T-cell (primary cell): ENCODE data around the gene HOXA6. TPM values are rescaled to one million over a fixed set of nuclear protein-coding genes. Genes with fewer than 3 reads are reported as not detected.

Experiments
- ATAC-seq, 4 experiments: fragments of 200-7000 bp in 3 of 4; fragments of 150-1000 bp in 1 of 4; cut with Tn5 transposase; replicated peaks in 1 of 4; 1 replicate in 3 of 4; 2 replicates in 1 of 4; pipeline ENCODE4 v1.10.0; 2021; ENCODE audit warnings: moderate library complexity in 3 of 4, mild to moderate bottlenecking in 2 of 4, moderate number of reproducible peaks in 1 of 4
- CTCF ChIA-PET, 2 donors: fragments of 300-600 bp; sonication (Branson Sonifier 250); formaldehyde crosslinking; loops; one replicate each; lab custom pipeline; 2022; ENCODE audit warnings: antibody characterized with exemption in 2 of 2; lab: Charles Lee
- POLR2A ChIA-PET, 2 donors: fragments of 300-600 bp; sonication (Branson Sonifier 250); formaldehyde crosslinking; loops; one replicate each; lab custom pipeline; 2022; ENCODE audit warnings: antibody characterized with exemption in 2 of 2; lab: Charles Lee
- DNase-seq, 35 experiments: peaks; one replicate each; pipeline versions ENCODE4 v3.0.0 to v3.0.0-alpha.2; 2013 to 2023
- H3K27ac ChIP-seq: one replicate; pipeline ENCODE4 v1.5.1; 2013; ENCODE audit warnings: low read length
- H3K27me3 ChIP-seq, 2 experiments: replicated peaks in 1 of 2; 1 replicate in 1 of 2; 2 replicates in 1 of 2; pipeline versions ENCODE4 v1.6.1 to v1.7.0; 2013; ENCODE audit warnings: low read length in 1 of 2, mixed read lengths in 1 of 2; ENCODE audit not compliant: control insufficient read depth in 2 of 2, insufficient read depth in 2 of 2; ENCODE audit errors: extremely low read depth in 1 of 2
- H3K36me3 ChIP-seq, 2 donors: 1 replicate in 1 of 2; 2 replicates in 1 of 2; pipeline versions ENCODE4 v1.6.1 to v1.7.0; 2013; ENCODE audit warnings: low read length in 1 of 2; ENCODE audit not compliant: control insufficient read depth in 2 of 2, insufficient read depth in 1 of 2; ENCODE audit errors: extremely low read depth in 1 of 2
- H3K4me1 ChIP-seq, 2 experiments: 1 replicate in 1 of 2; 2 replicates in 1 of 2; pipeline versions ENCODE4 v1.6.1 to v1.7.0; 2013; ENCODE audit warnings: low read length in 2 of 2, mixed read lengths in 1 of 2; ENCODE audit not compliant: insufficient read depth in 2 of 2, control insufficient read depth in 1 of 2; ENCODE audit errors: extremely low read depth in 1 of 2
- H3K4me3 ChIP-seq, 2 donors: 1 replicate in 1 of 2; 2 replicates in 1 of 2; pipeline versions ENCODE4 v1.5.1 to v1.7.0; 2013; ENCODE audit warnings: mild to moderate bottlenecking in 2 of 2, low read length in 1 of 2, moderate library complexity in 1 of 2; ENCODE audit not compliant: control insufficient read depth in 1 of 2; ENCODE audit errors: extremely low read depth in 1 of 2
- H3K9me3 ChIP-seq: 2 replicates; pipeline ENCODE4 v1.7.0; 2013
- H3K27ac Mint-ChIP-seq, 2 donors: one replicate each; pipeline ENCODE4 v1.8.0; 2020 to 2021; ENCODE audit warnings: mild to moderate bottlenecking in 2 of 2, mixed read lengths in 2 of 2
- H3K27me3 Mint-ChIP-seq, 2 donors: one replicate each; pipeline ENCODE4 v1.8.0; 2021 to 2022; ENCODE audit warnings: mixed read lengths in 2 of 2
- H3K36me3 Mint-ChIP-seq: one replicate; pipeline ENCODE4 v1.8.0; 2021; ENCODE audit warnings: mixed read lengths
- H3K4me1 Mint-ChIP-seq, 3 donors: one replicate each; pipeline ENCODE4 v1.8.0; 2020 to 2022; ENCODE audit warnings: mixed read lengths in 3 of 3, mild to moderate bottlenecking in 1 of 3
- H3K4me3 Mint-ChIP-seq, 3 donors: one replicate each; pipeline ENCODE4 v1.8.0; 2020 to 2022; ENCODE audit warnings: mild to moderate bottlenecking in 3 of 3, mixed read lengths in 3 of 3, moderate library complexity in 3 of 3
- H3K9me3 Mint-ChIP-seq, 3 donors: one replicate each; pipeline ENCODE4 v1.8.0; 2020 to 2022; ENCODE audit warnings: mixed read lengths in 3 of 3
- WGBS: methylation state at CpG from one replicate; pipeline ENCODE4 v1.1.5; 2013; ENCODE audit warnings: missing lambda C conversion rate; ENCODE audit not compliant: insufficient coverage; 5-methylcytosine and 5-hydroxymethylcytosine counted together
- total RNA-seq, 35 experiments: library from RNA in 6 of 35; stranded (reverse) in 6 of 35; fragments of 120-200 nt in 1 of 35; gene quantifications; one replicate each; pipeline versions ENCODE4 v1.2.1 to v1.2.4 and lab custom pipeline; 2013 to 2026

Gene HOXA6
- total RNA-seq, 5 donors from 2014 or later (not counting 1 experiment from before 2014, with no cell fraction given): 0.50 to 0.65 TPM; not detected in 3

GRCh38 chr7:27122077-27122910 lies 25.3 kb downstream of the HOXA6 start:
- H3K4me3 Mint-ChIP-seq: no peak overlapping the region
- Histone ChIP-seq H3K27me3 (peaks cover 0 to 36% of the 10 kb centered on the region in 2 experiments), H3K4me1 (no peaks in the 10 kb centered on the region), H3K4me3 (no peak overlapping the region), H3K9me3 (no peaks in the 10 kb centered on the region), H3K27ac (no peak overlapping the region), H3K36me3 (no peaks in the 10 kb centered on the region)
- ATAC-seq (no peak), DNase-seq (no peak)
- ChIA-PET CTCF (no interaction called here), POLR2A (no interaction called here)
- H3K36me3 Mint-ChIP-seq: no peaks in the 10 kb centered on the region
- WGBS: 88% methylated on average over 15 of the region's 42 CpGs
- H3K27ac Mint-ChIP-seq: no peak overlapping the region
- H3K4me1 Mint-ChIP-seq: no peaks in the 10 kb centered on the region
- no peaks in the 10 kb centered on the region for H3K9me3 Mint-ChIP-seq
- H3K27me3 Mint-ChIP-seq: peaks cover 4 to 31% of the 10 kb centered on the region in 2 donors

GRCh38 chr7:27121684-27122076 lies 25.9 kb downstream of the HOXA6 start:
- ATAC-seq (no peak), DNase-seq (no peak)
- CTCF ChIA-PET: interaction anchor here in 1 of 2 donors (0.8 kb wide), 1 partner anchor 1464 kb away, joined by 4 read pairs; no protein-coding TSS in a partner anchor
- Histone ChIP-seq H3K4me3 (no peak overlapping the region), H3K9me3 (no peaks in the 10 kb centered on the region), H3K27me3 (peaks cover 0 to 41% of the 10 kb centered on the region in 2 experiments), H3K4me1 (no peaks in the 10 kb centered on the region), H3K36me3 (no peaks in the 10 kb centered on the region), H3K27ac (no peak overlapping the region)
- WGBS: 81% methylated on average over 7 of the region's 7 CpGs
- no peak overlapping the region for H3K27ac Mint-ChIP-seq
- no peaks in the 10 kb centered on the region for H3K9me3 Mint-ChIP-seq
- no peak overlapping the region for H3K4me3 Mint-ChIP-seq
- H3K4me1 Mint-ChIP-seq: no peaks in the 10 kb centered on the region
- H3K27me3 Mint-ChIP-seq: peaks cover 4 to 30% of the 10 kb centered on the region in 2 donors
- POLR2A ChIA-PET: no interaction called here
- H3K36me3 Mint-ChIP-seq: no peaks in the 10 kb centered on the region

DNA sequence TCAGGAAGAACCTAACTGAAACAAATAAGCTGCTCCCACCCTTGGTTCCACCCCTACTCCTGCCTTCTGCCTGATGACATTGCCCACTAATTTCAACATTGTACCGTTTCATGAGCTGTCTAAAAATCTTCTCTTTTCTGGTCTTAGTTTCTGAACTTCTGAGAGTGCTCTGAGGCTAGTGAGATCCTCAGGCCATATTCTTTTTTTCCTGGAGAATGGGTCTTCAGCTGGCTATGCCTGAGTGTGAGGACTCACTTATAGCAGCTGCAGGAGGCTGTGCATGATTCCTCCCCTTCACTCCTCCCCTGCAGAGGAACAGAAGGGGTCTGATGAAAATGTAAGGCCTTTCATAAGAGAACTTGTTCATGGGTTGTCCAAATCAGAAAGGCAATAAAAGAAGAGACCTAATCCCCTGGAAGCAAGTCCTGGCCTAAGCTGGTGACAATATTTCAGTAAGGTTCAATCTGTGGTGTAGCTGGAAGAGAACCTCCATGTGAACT lies 28.1 kb downstream of the HOXA6 start:
- no peak for ATAC-seq
- no CpG with 5 or more reads among the region's 1 CpG for WGBS
- Mint-ChIP-seq H3K4me1 (no peaks in the 10 kb centered on the region), H3K4me3 (no peak overlapping the region), H3K27ac (no peak overlapping the region), H3K9me3 (no peaks in the 10 kb centered on the region), H3K36me3 (no peaks in the 10 kb centered on the region), H3K27me3 (peaks cover 1 to 11% of the 10 kb centered on the region in 2 donors)
- H3K36me3 ChIP-seq: no peaks in the 10 kb centered on the region
- DNase-seq: no peak
- H3K27me3 ChIP-seq: peaks cover 0 to 48% of the 10 kb centered on the region in 2 experiments
- no peak overlapping the region for H3K27ac ChIP-seq
- H3K4me3 ChIP-seq: no peak overlapping the region
- no peaks in the 10 kb centered on the region for H3K4me1 ChIP-seq
- CTCF ChIA-PET: no interaction called here
- H3K9me3 ChIP-seq: no peaks in the 10 kb centered on the region
- POLR2A ChIA-PET: interaction anchor here in 1 of 2 donors (1.1 kb wide), 1 partner anchor 20 kb away, joined by 3 read pairs; no protein-coding TSS in a partner anchor

DNA sequence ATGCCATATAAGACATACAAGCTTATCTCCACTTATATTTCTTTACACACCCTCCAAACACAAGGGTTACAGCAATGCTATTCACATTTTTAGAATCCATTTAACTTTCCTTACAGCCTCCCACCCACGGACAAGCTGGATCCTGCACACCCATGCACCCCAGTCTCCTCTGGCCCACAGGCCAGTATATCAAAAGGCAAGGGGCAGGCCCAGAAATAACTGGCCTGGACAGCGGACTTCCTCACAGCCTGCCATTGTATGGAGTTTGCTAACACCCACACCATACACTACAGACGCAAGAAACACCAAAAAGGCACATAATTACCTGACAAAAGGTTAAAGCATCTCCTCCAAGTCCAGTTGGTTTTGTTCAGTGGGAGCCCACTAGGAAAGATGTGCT lies 29.0 kb downstream of the HOXA6 start:
- CTCF ChIA-PET: no interaction called here
- WGBS: 63% methylated on average over 1 of the region's 3 CpGs
- DNase-seq (no peak), ATAC-seq (no peak)
- Histone ChIP-seq H3K4me1 (no peaks in the 10 kb centered on the region), H3K36me3 (no peaks in the 10 kb centered on the region), H3K27ac (no peak overlapping the region), H3K4me3 (no peak overlapping the region), H3K9me3 (no peaks in the 10 kb centered on the region), H3K27me3 (peaks cover 0 to 41% of the 10 kb centered on the region in 2 experiments)
- no peaks in the 10 kb centered on the region for H3K4me1 Mint-ChIP-seq
- no peaks in the 10 kb centered on the region for H3K9me3 Mint-ChIP-seq
- POLR2A ChIA-PET: no interaction called here
- H3K36me3 Mint-ChIP-seq: no peaks in the 10 kb centered on the region
- H3K27ac Mint-ChIP-seq: no peak overlapping the region
- H3K4me3 Mint-ChIP-seq: no peak overlapping the region
- peaks cover 0 to 6% of the 10 kb centered on the region in 2 donors for H3K27me3 Mint-ChIP-seq

DNA sequence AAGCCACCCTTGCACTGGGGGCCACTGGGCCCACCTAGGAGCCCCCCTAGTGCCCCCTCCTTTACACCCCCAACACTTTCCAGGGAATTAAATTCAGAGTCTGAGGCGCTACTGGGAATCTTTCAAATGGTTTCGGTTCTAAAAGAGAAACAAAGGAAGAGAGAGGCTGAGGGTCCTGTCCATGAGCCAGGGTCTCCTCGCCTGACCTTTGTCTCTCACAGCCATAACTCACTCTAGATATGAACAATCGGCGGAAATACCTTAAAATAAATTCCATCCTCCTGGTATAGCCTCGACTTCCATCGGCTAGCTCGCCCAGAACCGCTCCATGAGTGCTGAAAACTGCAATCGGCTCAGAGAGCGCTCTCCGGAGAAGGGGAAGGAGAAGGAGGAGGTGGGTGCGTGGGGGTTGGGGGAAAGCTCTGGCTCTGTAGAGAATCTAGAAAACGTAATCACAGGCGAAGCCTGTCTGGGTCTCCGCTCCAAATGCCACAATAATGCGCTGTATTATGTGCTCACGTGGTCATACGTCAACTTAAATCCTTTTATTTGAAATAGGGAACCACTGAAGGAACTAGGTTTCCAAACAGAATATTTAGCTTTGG lies 29.6 kb downstream of the HOXA6 start:
- Mint-ChIP-seq H3K9me3 (no peaks in the 10 kb centered on the region), H3K4me1 (no peaks in the 10 kb centered on the region), H3K4me3 (no peak overlapping the region), H3K27me3 (peaks cover 0 to 6% of the 10 kb centered on the region in 2 donors), H3K36me3 (no peaks in the 10 kb centered on the region), H3K27ac (no peak overlapping the region)
- Histone ChIP-seq H3K9me3 (no peaks in the 10 kb centered on the region), H3K4me1 (no peaks in the 10 kb centered on the region), H3K27ac (no peak overlapping the region), H3K27me3 (peaks cover 0 to 40% of the 10 kb centered on the region in 2 experiments), H3K36me3 (no peaks in the 10 kb centered on the region), H3K4me3 (no peak overlapping the region)
- ATAC-seq (no peak), DNase-seq (no peak)
- POLR2A ChIA-PET: no interaction called here
- CTCF ChIA-PET: interaction anchor here in 1 of 2 donors (0.7 kb wide), 1 partner anchor 727 kb away, joined by 3 read pairs; no protein-coding TSS in a partner anchor
- WGBS: 95% methylated on average over 10 of the region's 19 CpGs

- Histone ChIP-seq H3K4me1 (no peaks in the 10 kb centered on the region), H3K4me3 (no peak overlapping the region), H3K9me3 (no peaks in the 10 kb centered on the region), H3K27me3 (peaks cover 0 to 41% of the 10 kb centered on the region in 2 experiments), H3K36me3 (no peaks in the 10 kb centered on the region), H3K27ac (no peak overlapping the region)
- DNase-seq (no peak), ATAC-seq (no peak)
- Mint-ChIP-seq H3K4me3 (no peak overlapping the region), H3K36me3 (no peaks in the 10 kb centered on the region), H3K27ac (no peak overlapping the region), H3K4me1 (no peaks in the 10 kb centered on the region), H3K9me3 (no peaks in the 10 kb centered on the region), H3K27me3 (peaks cover 0 to 6% of the 10 kb centered on the region in 2 donors)
- 82% methylated on average over 8 of the region's 12 CpGs for WGBS
- ChIA-PET POLR2A (no interaction called here), CTCF (interaction anchor here in 1 of 2 donors (0.7 kb wide), 1 partner anchor 727 kb away, joined by 3 read pairs; no protein-coding TSS in a partner anchor)
Measured at GRCh38 chr7:27116962-27117886, 30.4 kb downstream of the HOXA6 start.
